IMR-90 (cell line): ENCODE measurements around the gene VPS41. TPM values are rescaled to one million over a fixed set of nuclear protein-coding genes. Genes with fewer than 3 reads are reported as not detected.
A peak's percentile ranks its signal among the peaks of the same experiment; 100 is the strongest.

Experiments
- ATAC-seq: fragments of 200-7000 bp; cut with Tn5 transposase; 2 replicates; pipeline ENCODE4 v1.9.1; 2020; ENCODE audit warnings: low read depth, mild to moderate bottlenecking, moderate library complexity
- BruUV-seq: library from RNA; stranded (reverse); fragments of 400-500 nt; replicated peaks from 2 replicates; lab custom pipeline; 2021; lab: Mats Ljungman, UMichigan
- CTCF ChIA-PET: fragments of 300-600 bp; formaldehyde crosslinking; extraction: SDS; loops from one replicate; lab custom pipeline; 2021; ENCODE audit warnings: antibody characterized with exemption; lab: Yijun Ruan, JAX
- POLR2A ChIA-PET: fragments of 300-600 bp; sonication (Branson Sonifier 250); formaldehyde crosslinking; loops from one replicate; lab custom pipeline; 2022; ENCODE audit warnings: antibody characterized with exemption; ENCODE audit not compliant: unreplicated experiment; lab: Charles Lee
- DNase-seq: peaks from one replicate; pipeline ENCODE4 v3.0.0; 2013
- H2AFZ ChIP-seq: replicated peaks from 2 replicates; pipeline ENCODE3; 2013; ENCODE audit warnings: low read length, mild to moderate bottlenecking; ENCODE audit not compliant: poor library complexity
- H2AK5ac ChIP-seq: 2 replicates; pipeline ENCODE4 v1.6.1; 2013; ENCODE audit warnings: low read depth, low read length, inconsistent platforms
- H2AK9ac ChIP-seq: replicated peaks from 2 replicates; pipeline ENCODE3; 2013; ENCODE audit warnings: mild to moderate bottlenecking, low read depth, low read length, moderate library complexity; ENCODE audit not compliant: poor library complexity
- H2BK120ac ChIP-seq: 2 replicates; pipeline ENCODE4 v1.6.1; 2013; ENCODE audit warnings: low read depth, low read length, inconsistent platforms
- H2BK15ac ChIP-seq: 3 replicates; pipeline ENCODE4 v1.6.1; 2013; ENCODE audit warnings: low read depth, low read length, inconsistent platforms
- H2BK20ac ChIP-seq: 2 replicates; pipeline ENCODE4 v1.6.1; 2013; ENCODE audit warnings: low read depth, mild to moderate bottlenecking, inconsistent platforms, low read length, moderate library complexity
- H2BK5ac ChIP-seq: 2 replicates; pipeline ENCODE4 v1.6.1; 2013; ENCODE audit warnings: mild to moderate bottlenecking, low read depth, low read length, inconsistent platforms; ENCODE audit not compliant: poor library complexity, severe bottlenecking
- H3K14ac ChIP-seq: replicated peaks from 2 replicates; pipeline ENCODE4 v1.6.1; 2013; ENCODE audit warnings: low read depth, low read length, inconsistent platforms
- H3K18ac ChIP-seq: 2 replicates; pipeline ENCODE4 v1.6.1; 2013; ENCODE audit warnings: low read depth, low read length, control low read depth
- H3K23ac ChIP-seq: 2 replicates; pipeline ENCODE4 v1.6.1; 2013; ENCODE audit warnings: low read depth, low read length, inconsistent platforms
- H3K27ac ChIP-seq: 2 replicates; pipeline ENCODE4 v1.5.1; 2013; ENCODE audit warnings: mild to moderate bottlenecking, control low read depth, low read length; ENCODE audit not compliant: insufficient read depth
- H3K27me3 ChIP-seq: 2 replicates; pipeline ENCODE4 v1.6.1; 2013; ENCODE audit warnings: low read length; ENCODE audit not compliant: control insufficient read depth, insufficient read depth
- H3K36me3 ChIP-seq: 2 replicates; pipeline ENCODE4 v1.6.1; 2013; ENCODE audit warnings: low read length, mixed read lengths; ENCODE audit not compliant: control insufficient read depth, insufficient read depth
- H3K4ac ChIP-seq: 2 replicates; pipeline ENCODE4 v1.6.1; 2013; ENCODE audit warnings: low read depth, low read length, inconsistent platforms
- H3K4me1 ChIP-seq: 2 replicates; pipeline ENCODE4 v1.6.1; 2013; ENCODE audit warnings: low read length, mixed read lengths; ENCODE audit not compliant: control insufficient read depth, insufficient read depth
- H3K4me2 ChIP-seq: 2 replicates; pipeline ENCODE4 v1.6.1; 2013; ENCODE audit warnings: low read depth, mild to moderate bottlenecking, control low read depth, low read length, moderate library complexity
- H3K4me3 ChIP-seq: 2 replicates; pipeline ENCODE4 v1.5.1; 2013; ENCODE audit warnings: low read depth, mild to moderate bottlenecking, control low read depth, low read length, moderate library complexity; ENCODE audit not compliant: insufficient read depth
- H3K56ac ChIP-seq: 2 replicates; pipeline ENCODE4 v1.6.1; 2013; ENCODE audit warnings: low read length, inconsistent platforms; ENCODE audit not compliant: insufficient read depth; ENCODE audit errors: extremely low read depth
- H3K79me1 ChIP-seq, 2 experiments: 2 replicates each; pipeline ENCODE4 v1.6.1; 2013; ENCODE audit warnings: low read length in 2 of 2, inconsistent platforms in 1 of 2, low read depth in 1 of 2
- H3K9ac ChIP-seq: 2 replicates; pipeline ENCODE4 v1.6.1; 2013; ENCODE audit warnings: low read depth, low read length, control low read depth
- H3K9me1 ChIP-seq: 2 replicates; pipeline ENCODE4 v1.6.1; 2013; ENCODE audit warnings: low read length, inconsistent platforms; ENCODE audit not compliant: insufficient read depth
- H3K9me3 ChIP-seq: 2 replicates; pipeline ENCODE4 v1.6.1; 2013; ENCODE audit warnings: low read length; ENCODE audit not compliant: control insufficient read depth, insufficient read depth
- H4K20me1 ChIP-seq: 2 replicates; pipeline ENCODE4 v1.6.1; 2013; ENCODE audit warnings: low read length, inconsistent platforms; ENCODE audit not compliant: insufficient read depth
- H4K5ac ChIP-seq: 2 replicates; pipeline ENCODE4 v1.6.1; 2013; ENCODE audit warnings: mild to moderate bottlenecking, low read depth, low read length, control low read depth
- H4K8ac ChIP-seq, 2 experiments: 2 replicates each; pipeline ENCODE4 v1.6.1; 2013; ENCODE audit warnings: low read depth in 2 of 2, low read length in 2 of 2, control low read depth in 1 of 2, inconsistent platforms in 1 of 2
- H4K91ac ChIP-seq: 2 replicates; pipeline ENCODE4 v1.6.1; 2013; ENCODE audit warnings: low read depth, low read length, inconsistent platforms; ENCODE audit not compliant: insufficient read depth
- BHLHE40 ChIP-seq: fragments of 150-350 bp; IDR thresholded peaks from 2 replicates; pipeline ENCODE4 v1.6.1; 2016; ENCODE audit warnings: mild to moderate bottlenecking, low read depth, low read length
- CEBPB ChIP-seq: IDR thresholded peaks from 2 replicates; pipeline ENCODE4 v1.6.1; 2012; ENCODE audit warnings: low read depth, low read length, improper control_type of control experiment
- CHD1 ChIP-seq: IDR thresholded peaks from 2 replicates; pipeline ENCODE4 v1.6.1; 2012; ENCODE audit warnings: low read depth, low read length, improper control_type of control experiment
- FOS ChIP-seq: fragments of 150-350 bp; IDR thresholded peaks from 2 replicates; pipeline ENCODE4 v1.6.1; 2016; ENCODE audit warnings: low read depth, low read length
- MAFK ChIP-seq: IDR thresholded peaks from 2 replicates; pipeline ENCODE4 v1.6.1; 2012; ENCODE audit warnings: low read depth, low read length, improper control_type of control experiment
- MAZ ChIP-seq: IDR thresholded peaks from 2 replicates; pipeline ENCODE4 v1.6.1; 2012; ENCODE audit warnings: low read depth, mild to moderate bottlenecking, low read length, improper control_type of control experiment, moderate library complexity, borderline replicate concordance
- NFE2L2 ChIP-seq: fragments of 150-350 bp; IDR thresholded peaks from 2 replicates; pipeline ENCODE4 v1.6.1; 2016; ENCODE audit warnings: low read depth, mild to moderate bottlenecking, low read length
- POLR2A ChIP-seq: IDR thresholded peaks from 2 replicates; pipeline ENCODE4 v1.6.1; 2012; ENCODE audit warnings: mild to moderate bottlenecking, low read depth, low read length
- RCOR1 ChIP-seq: IDR thresholded peaks from 2 replicates; pipeline ENCODE4 v1.6.1; 2012; ENCODE audit warnings: mild to moderate bottlenecking, low read length, improper control_type of control experiment; ENCODE audit not compliant: insufficient replicate concordance
- RFX5 ChIP-seq: IDR thresholded peaks from 2 replicates; pipeline ENCODE4 v1.8.0; 2012; ENCODE audit warnings: low read depth, mild to moderate bottlenecking, low read length, moderate library complexity
- SMC3 ChIP-seq: fragments of 150-350 bp; IDR thresholded peaks from 2 replicates; pipeline ENCODE4 v1.6.1; 2016; ENCODE audit warnings: low read depth, mild to moderate bottlenecking, antibody characterized with exemption, low read length, moderate library complexity
- WGBS, 2 experiments: methylation state at CpG; one replicate each; pipeline versions ENCODE4 v1.1.5 to v1.1.7; 2013; ENCODE audit warnings: missing lambda C conversion rate in 2 of 2; ENCODE audit not compliant: insufficient read length in 1 of 2; ENCODE audit errors: extremely low coverage in 2 of 2; 5-methylcytosine and 5-hydroxymethylcytosine counted together
- dilution Hi-C: fragments of 300-500 bp; cut with HindIII; formaldehyde crosslinking; loops from one replicate; pipeline ENCODE4 v1.14.3; 2018; ENCODE audit warnings: low sequenced_read_pairs; ENCODE audit not compliant: unreplicated experiment
- in situ Hi-C: fragments of 300-500 bp; cut with MboI; formaldehyde crosslinking; loops from 3 replicates; pipeline ENCODE4 v1.14.3; 2019; ENCODE audit warnings: low sequenced_read_pairs, inconsistent platforms, mixed read lengths
- intact Hi-C: fragments of 100-400 bp; cut with micrococcal nuclease; formaldehyde crosslinking; loops from 2 replicates; pipeline ENCODE4 v1.10.0; 2022
- polyA plus RNA-seq, 3 experiments: library from polyadenylated mRNA; depleted of rRNA; stranded (reverse); fragments of >200 nt; gene quantifications; 2 replicates each; pipeline ENCODE4 v1.2.3, GENCODE V29; 2012; ENCODE audit warnings: low replicate concordance in 1 of 3
- total RNA-seq: library from RNA; depleted of rRNA; stranded (reverse); fragments of >200 nt; gene quantifications from 2 replicates; pipeline ENCODE4 v1.2.3, GENCODE V29; 2012
- TF ChIP-seq, protein P1 (sequence below): fragments of 150-350 bp; IDR thresholded peaks from 2 replicates; pipeline ENCODE4 v1.6.1; 2017; ENCODE audit warnings: mild to moderate bottlenecking, antibody characterized with exemption, low read length, low read depth

VPS41 gene
- total and polyA plus RNA-seq, 2 of the 4 experiments (the other 2 are of a cell fraction), result 16.0 to 28.0 TPM

DNA sequence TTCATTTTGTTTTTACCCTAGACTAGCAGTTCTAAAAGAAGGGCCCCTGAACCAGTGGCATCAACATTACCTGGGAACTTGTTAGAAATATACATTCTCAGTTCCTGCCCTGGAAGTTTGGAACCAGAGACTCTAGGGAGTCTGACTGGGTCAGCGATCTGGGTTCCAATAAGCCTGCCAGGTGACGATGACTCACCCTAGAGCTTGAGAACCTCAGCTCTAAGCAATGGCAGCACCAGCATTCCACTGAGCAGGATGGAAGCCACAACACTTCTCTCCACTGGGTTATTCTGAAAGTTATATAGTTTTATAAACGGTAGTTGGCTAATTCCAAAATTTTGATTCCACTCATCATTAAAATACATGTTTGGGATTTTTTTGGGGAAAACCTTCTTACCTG lies 180.8 kb downstream of the VPS41 start:
- TF ChIP-seq RFX5 (no peak), BHLHE40 (no peak), FOS (no peak), SMC3 (no peak), MAFK (no peak), RCOR1 (no peak), CHD1 (no peak), POLR2A (no peak), NFE2L2 (no peak), CEBPB (no peak), MAZ (no peak)
- TF ChIP-seq, protein P1, sequence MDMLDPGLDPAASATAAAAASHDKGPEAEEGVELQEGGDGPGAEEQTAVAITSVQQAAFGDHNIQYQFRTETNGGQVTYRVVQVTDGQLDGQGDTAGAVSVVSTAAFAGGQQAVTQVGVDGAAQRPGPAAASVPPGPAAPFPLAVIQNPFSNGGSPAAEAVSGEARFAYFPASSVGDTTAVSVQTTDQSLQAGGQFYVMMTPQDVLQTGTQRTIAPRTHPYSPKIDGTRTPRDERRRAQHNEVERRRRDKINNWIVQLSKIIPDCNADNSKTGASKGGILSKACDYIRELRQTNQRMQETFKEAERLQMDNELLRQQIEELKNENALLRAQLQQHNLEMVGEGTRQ, result no peak

More for the DNA sequence above, 180.8 kb downstream of the VPS41 start:
- no peak overlapping the region for H3K4ac ChIP-seq
- ChIA-PET CTCF (no interaction called here), POLR2A (no interaction called here)
- H3K56ac ChIP-seq, result no peak overlapping the region
- in situ Hi-C loops, result no loop called here
- peaks cover 7% of the 10 kb centered on the region; the same call in 1 of the 2 replicates for H3K36me3 ChIP-seq
- no peak overlapping the region for H2BK15ac ChIP-seq
- no peak overlapping the region for H3K4me3 ChIP-seq
- no peak overlapping the region for H4K5ac ChIP-seq
- H3K14ac ChIP-seq, result no peak overlapping the region
- no peak overlapping the region for H3K4me2 ChIP-seq
- WGBS, 2 experiments, result 100% methylated on average over 2 of the region's 3 CpGs; no CpG with 5 or more reads in 1 of the 2 experiments
- no TSS peak for BruUV-seq
- no peak overlapping the region for H3K9ac ChIP-seq
- H2BK5ac ChIP-seq, result no peak overlapping the region
- H3K27me3 ChIP-seq, result no peaks in the 10 kb centered on the region
- peaks cover 3% of the 10 kb centered on the region for H3K9me1 ChIP-seq
- H4K20me1 ChIP-seq, result no peaks in the 10 kb centered on the region
- no peak overlapping the region for H2AK5ac ChIP-seq
- no peak overlapping the region for H4K8ac ChIP-seq
- peak; percentile 45 for DNase-seq
- no peak overlapping the region for H2AK9ac ChIP-seq
- dilution Hi-C loops, result no loop called here
- H3K4me1 ChIP-seq, result no peaks in the 10 kb centered on the region
- intact Hi-C loops, result no loop called here
- no peak overlapping the region for H3K23ac ChIP-seq
- no peak overlapping the region for H4K91ac ChIP-seq
- no peak overlapping the region for H2AFZ ChIP-seq
- no peaks in the 10 kb centered on the region for H3K9me3 ChIP-seq
- no peak; the same call in 1 of the 2 replicates for ATAC-seq
- no peak overlapping the region for H3K18ac ChIP-seq
- no peak overlapping the region for H3K27ac ChIP-seq
- H2BK20ac ChIP-seq, result no peak overlapping the region
- no peaks in the 10 kb centered on the region for H3K79me1 ChIP-seq
- no peak overlapping the region for H2BK120ac ChIP-seq
